ENCODE data around the gene B4GALNT2. TPM values are rescaled to one million over a fixed set of nuclear protein-coding genes. Genes with fewer than 3 reads are reported as not detected.
"Not testable (repeated sequence)": the region's sequence is repeated elsewhere in the genome, so short reads cannot be mapped to it uniquely, and the experiment has no call there.

The B4GALNT2 gene
- total RNA-seq, 1 experiment from 2014 or later: 0.05 TPM

DNA sequence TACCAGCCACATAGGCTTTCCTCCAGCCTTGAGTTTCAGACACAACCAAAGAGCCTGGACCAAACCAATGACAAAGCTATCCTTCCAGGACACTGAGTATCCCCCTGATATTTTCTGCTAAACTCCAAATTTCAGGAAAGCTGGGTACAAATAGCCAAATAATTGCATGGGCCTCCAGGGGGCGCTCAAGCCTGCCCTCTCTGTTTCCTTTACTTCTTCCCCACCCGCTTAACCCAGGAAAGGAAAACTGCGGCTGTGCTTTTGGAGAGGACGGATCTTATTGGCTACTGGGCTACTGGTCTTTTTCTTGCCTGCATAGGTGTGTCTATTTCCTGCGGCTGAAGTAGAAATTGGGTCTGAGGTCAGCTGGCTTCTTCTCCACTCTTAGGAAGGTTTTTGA, 47.7 kb downstream of the B4GALNT2 start:
- peak; percentile 68 for DNase-seq (ENCODE audit: unreplicated experiment)
- Mint-ChIP-seq H3K4me1 (ENCODE audit: insufficient read depth, unreplicated experiment) (no peaks in the 10 kb centered on the region), H3K27ac (ENCODE audit: low read depth, unreplicated experiment) (no peak overlapping the region), H3K27me3 (ENCODE audit: insufficient read depth, unreplicated experiment) (no peaks in the 10 kb centered on the region), H3K9me3 (ENCODE audit: unreplicated experiment) (peaks cover 21% of the 10 kb centered on the region), H3K4me3 (ENCODE audit: unreplicated experiment) (no peak overlapping the region), H3K36me3 (ENCODE audit: insufficient read depth, unreplicated experiment) (no peaks in the 10 kb centered on the region)
- intact Hi-C loops (cut with micrococcal nuclease): no loop called here
- POLR2A ChIA-PET: interaction anchor here (1.1 to 2.0 kb wide), 2 partner anchors 10 to 12 kb away, joined by 3 to 8 read pairs; no protein-coding TSS in a partner anchor
- CTCF ChIA-PET: interaction anchor here (0.7 to 1.6 kb wide), 4 partner anchors 10 to 272 kb away, joined by 3 to 7 read pairs (median 5); partner anchors contain the start of gene UBE2Z
- TF ChIP-seq, protein P1, sequence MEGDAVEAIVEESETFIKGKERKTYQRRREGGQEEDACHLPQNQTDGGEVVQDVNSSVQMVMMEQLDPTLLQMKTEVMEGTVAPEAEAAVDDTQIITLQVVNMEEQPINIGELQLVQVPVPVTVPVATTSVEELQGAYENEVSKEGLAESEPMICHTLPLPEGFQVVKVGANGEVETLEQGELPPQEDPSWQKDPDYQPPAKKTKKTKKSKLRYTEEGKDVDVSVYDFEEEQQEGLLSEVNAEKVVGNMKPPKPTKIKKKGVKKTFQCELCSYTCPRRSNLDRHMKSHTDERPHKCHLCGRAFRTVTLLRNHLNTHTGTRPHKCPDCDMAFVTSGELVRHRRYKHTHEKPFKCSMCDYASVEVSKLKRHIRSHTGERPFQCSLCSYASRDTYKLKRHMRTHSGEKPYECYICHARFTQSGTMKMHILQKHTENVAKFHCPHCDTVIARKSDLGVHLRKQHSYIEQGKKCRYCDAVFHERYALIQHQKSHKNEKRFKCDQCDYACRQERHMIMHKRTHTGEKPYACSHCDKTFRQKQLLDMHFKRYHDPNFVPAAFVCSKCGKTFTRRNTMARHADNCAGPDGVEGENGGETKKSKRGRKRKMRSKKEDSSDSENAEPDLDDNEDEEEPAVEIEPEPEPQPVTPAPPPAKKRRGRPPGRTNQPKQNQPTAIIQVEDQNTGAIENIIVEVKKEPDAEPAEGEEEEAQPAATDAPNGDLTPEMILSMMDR (IDR thresholded peaks at IDR 0.05; ENCODE audit: unreplicated experiment): peak; percentile 53
- BruUV-seq (replicated peaks): no TSS peak

DNA sequence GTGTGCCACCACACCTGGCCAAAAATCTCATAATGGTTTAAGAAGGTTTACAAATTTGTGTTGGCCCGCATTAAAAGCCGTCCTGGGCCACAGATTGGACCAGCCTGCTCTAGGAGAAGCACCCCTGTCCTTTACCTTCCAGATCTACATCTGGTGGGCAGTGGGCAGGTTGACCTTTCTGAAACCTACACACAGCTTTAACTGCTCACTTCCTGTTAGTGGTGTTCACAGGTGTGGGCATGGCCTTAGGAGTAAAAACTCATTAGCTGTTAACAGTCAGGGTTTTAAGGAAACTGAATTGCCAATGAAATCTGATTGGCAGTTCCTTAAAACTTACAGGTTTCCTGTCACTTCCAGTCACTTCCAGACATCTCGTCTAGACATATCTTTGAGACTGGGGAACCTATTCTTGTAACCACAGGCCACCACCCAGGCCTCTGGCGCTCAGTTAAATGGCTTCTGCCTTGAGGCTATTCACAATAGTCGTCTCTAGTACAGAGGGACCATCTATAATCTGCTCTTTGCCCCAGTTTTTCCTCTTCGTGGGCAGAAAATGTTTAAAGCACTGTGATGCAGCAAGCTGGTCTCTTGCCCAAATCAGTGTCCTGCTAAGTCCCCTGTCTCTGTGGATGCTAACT, 48.5 kb downstream of the B4GALNT2 start:
- no peak for DNase-seq (ENCODE audit: unreplicated experiment)
- Mint-ChIP-seq H3K27me3 (ENCODE audit: insufficient read depth, unreplicated experiment) (no peaks in the 10 kb centered on the region), H3K27ac (ENCODE audit: low read depth, unreplicated experiment) (no peak overlapping the region), H3K36me3 (ENCODE audit: insufficient read depth, unreplicated experiment) (no peaks in the 10 kb centered on the region), H3K4me3 (ENCODE audit: unreplicated experiment) (no peak overlapping the region), H3K9me3 (ENCODE audit: unreplicated experiment) (peaks cover 13% of the 10 kb centered on the region), H3K4me1 (ENCODE audit: insufficient read depth, unreplicated experiment) (no peaks in the 10 kb centered on the region)
- ChIA-PET POLR2A (interaction anchor here (1.4 to 2.0 kb wide), 2 partner anchors 9 to 11 kb away, joined by 3 to 8 read pairs; no protein-coding TSS in a partner anchor), CTCF (interaction anchor here (0.6 to 1.3 kb wide), 3 partner anchors 24 to 996 kb away, joined by 3 to 6 read pairs (median 3); no protein-coding TSS in a partner anchor)
- intact Hi-C loops (cut with micrococcal nuclease): no loop called here
- TF ChIP-seq, protein P1 (IDR thresholded peaks at IDR 0.05; ENCODE audit: unreplicated experiment): no peak
- no TSS peak for BruUV-seq (replicated peaks)

DNA sequence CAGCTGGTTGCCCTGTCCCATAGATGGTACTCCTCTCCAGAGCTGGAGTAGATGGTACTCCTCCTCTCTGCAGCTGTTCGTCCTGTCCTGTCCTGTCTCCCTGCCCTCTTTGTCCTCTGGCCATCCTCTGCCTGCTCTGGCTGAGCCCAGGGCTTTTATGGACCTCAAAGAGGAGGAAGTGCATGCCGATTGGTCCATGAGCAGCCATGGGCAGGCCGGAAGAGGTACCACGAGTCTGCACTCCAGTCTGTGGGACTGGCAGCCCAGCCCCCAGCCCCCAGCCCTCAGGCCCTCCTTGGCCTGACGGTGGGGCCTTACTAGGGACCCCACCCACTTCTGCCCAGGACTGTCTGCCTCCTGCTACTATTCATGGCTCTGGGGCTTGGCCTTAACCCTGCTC, 50.8 kb downstream of the B4GALNT2 start:
- no TSS peak for BruUV-seq (replicated peaks)
- Mint-ChIP-seq H3K9me3 (ENCODE audit: unreplicated experiment) (peaks cover 13% of the 10 kb centered on the region), H3K27me3 (ENCODE audit: insufficient read depth, unreplicated experiment) (no peaks in the 10 kb centered on the region), H3K4me3 (ENCODE audit: unreplicated experiment) (no peak overlapping the region), H3K36me3 (ENCODE audit: insufficient read depth, unreplicated experiment) (no peaks in the 10 kb centered on the region), H3K27ac (ENCODE audit: low read depth, unreplicated experiment) (no peak overlapping the region), H3K4me1 (ENCODE audit: insufficient read depth, unreplicated experiment) (no peaks in the 10 kb centered on the region)
- ChIA-PET CTCF (interaction anchor here (0.7 to 1.6 kb wide), 2 partner anchors 9 to 137 kb away, joined by 3 to 7 read pairs; no protein-coding TSS in a partner anchor), POLR2A (no interaction called here)
- intact Hi-C loops (cut with micrococcal nuclease): no loop called here
- TF ChIP-seq, protein P1 (IDR thresholded peaks at IDR 0.05; ENCODE audit: unreplicated experiment): no peak
- no peak for DNase-seq (ENCODE audit: unreplicated experiment)

DNA sequence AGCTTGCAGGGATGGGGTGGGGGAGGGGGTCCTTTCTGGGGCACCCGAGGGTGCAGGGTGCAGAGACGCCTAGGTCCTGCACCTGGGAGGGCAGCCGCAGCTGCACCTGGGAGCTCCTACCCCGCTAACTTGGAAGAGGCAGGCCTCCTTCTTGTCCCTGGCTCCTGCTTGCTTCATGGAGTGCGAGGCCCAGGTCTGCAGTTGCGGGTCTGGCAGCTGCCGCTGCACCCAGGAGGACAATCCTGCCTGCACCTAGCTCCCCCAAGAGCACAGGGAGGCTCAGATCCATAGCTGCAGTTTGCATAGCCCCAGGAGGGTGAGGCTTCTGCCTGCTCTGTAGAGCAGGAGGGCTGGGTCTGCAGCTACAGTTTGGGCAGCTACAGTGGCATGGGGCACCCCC, 51.2 kb downstream of the B4GALNT2 start:
- intact Hi-C loops (cut with micrococcal nuclease): no loop called here
- no peak overlapping the region for H3K4me3 Mint-ChIP-seq (ENCODE audit: unreplicated experiment)
- H3K27ac Mint-ChIP-seq (ENCODE audit: low read depth, unreplicated experiment): no peak overlapping the region
- H3K9me3 Mint-ChIP-seq (ENCODE audit: unreplicated experiment): peaks cover 13% of the 10 kb centered on the region
- H3K36me3 Mint-ChIP-seq (ENCODE audit: insufficient read depth, unreplicated experiment): no peaks in the 10 kb centered on the region
- POLR2A ChIA-PET: no interaction called here
- no peak for DNase-seq (ENCODE audit: unreplicated experiment)
- H3K27me3 Mint-ChIP-seq (ENCODE audit: insufficient read depth, unreplicated experiment): no peaks in the 10 kb centered on the region
- CTCF ChIA-PET: interaction anchor here (0.7 to 1.6 kb wide), 2 partner anchors 8 to 138 kb away, joined by 3 to 7 read pairs; no protein-coding TSS in a partner anchor
- TF ChIP-seq, protein P1 (IDR thresholded peaks at IDR 0.05; ENCODE audit: unreplicated experiment): no peak
- BruUV-seq (replicated peaks): no TSS peak
- no peaks in the 10 kb centered on the region for H3K4me1 Mint-ChIP-seq (ENCODE audit: insufficient read depth, unreplicated experiment)

DNA sequence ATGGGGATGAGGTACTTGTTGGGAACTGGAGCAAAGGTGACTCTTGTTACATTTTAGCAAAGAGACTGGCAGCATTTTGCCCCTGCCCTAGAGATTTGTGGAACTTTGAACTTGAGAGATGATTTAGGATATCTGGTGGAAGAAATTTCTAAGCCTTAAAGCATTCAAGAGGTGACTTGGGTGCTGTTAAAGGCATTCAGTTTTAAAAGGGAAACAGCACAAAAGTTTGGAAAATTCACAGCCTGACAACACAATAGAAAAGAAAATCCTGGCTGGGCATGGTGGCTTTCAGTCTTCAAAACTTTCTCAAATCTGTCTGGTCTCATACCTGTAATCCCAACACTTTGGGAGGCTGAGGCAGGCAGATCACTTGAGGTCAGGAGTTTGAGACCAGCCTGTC, 52.0 kb downstream of the B4GALNT2 start:
- DNase-seq (ENCODE audit: unreplicated experiment); H3K36me3 Mint-ChIP-seq (ENCODE audit: insufficient read depth, unreplicated experiment); H3K27me3 Mint-ChIP-seq (ENCODE audit: insufficient read depth, unreplicated experiment); H3K4me3 Mint-ChIP-seq (ENCODE audit: unreplicated experiment); H3K4me1 Mint-ChIP-seq (ENCODE audit: insufficient read depth, unreplicated experiment); H3K27ac Mint-ChIP-seq (ENCODE audit: low read depth, unreplicated experiment); BruUV-seq (replicated peaks); CTCF ChIA-PET; intact Hi-C loops (cut with micrococcal nuclease): not testable (repeated sequence)
- peaks cover 13% of the 10 kb centered on the region for H3K9me3 Mint-ChIP-seq (ENCODE audit: unreplicated experiment)
- POLR2A ChIA-PET: interaction anchor here (1.7 kb wide), 1 partner anchor 58 kb away, joined by 3 read pairs; no protein-coding TSS in a partner anchor

DNA sequence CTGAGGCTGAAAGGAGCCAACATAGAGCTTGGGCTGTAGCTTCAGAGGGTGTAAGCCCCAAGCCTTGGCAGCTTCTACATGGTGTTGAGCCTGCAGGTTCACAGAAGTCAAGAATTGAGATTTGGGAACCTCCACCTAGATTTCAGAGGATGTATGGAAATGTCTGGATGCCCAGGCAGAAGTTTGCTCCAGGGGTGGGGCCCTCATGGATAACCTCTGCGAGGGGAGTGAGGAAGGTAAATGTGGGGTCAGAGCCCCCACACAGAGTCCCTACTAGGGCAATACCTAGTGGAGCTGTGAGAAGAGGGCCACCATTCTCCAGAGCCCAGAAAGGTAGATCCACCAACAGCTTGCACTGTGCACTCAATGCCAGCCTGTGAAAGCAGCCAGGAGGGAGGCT, 52.8 kb downstream of the B4GALNT2 start:
- CTCF ChIA-PET: interaction anchor here (1.0 kb wide), 1 partner anchor 33 kb away, joined by 3 read pairs; no protein-coding TSS in a partner anchor
- H3K4me1 Mint-ChIP-seq (ENCODE audit: insufficient read depth, unreplicated experiment); BruUV-seq (replicated peaks): not testable (repeated sequence)

More for the DNA sequence above, 52.8 kb downstream of the B4GALNT2 start:
- H3K36me3 Mint-ChIP-seq (ENCODE audit: insufficient read depth, unreplicated experiment); H3K27me3 Mint-ChIP-seq (ENCODE audit: insufficient read depth, unreplicated experiment); intact Hi-C loops (cut with micrococcal nuclease); DNase-seq (ENCODE audit: unreplicated experiment); H3K4me3 Mint-ChIP-seq (ENCODE audit: unreplicated experiment); H3K27ac Mint-ChIP-seq (ENCODE audit: low read depth, unreplicated experiment): not testable (repeated sequence)
- peaks cover 13% of the 10 kb centered on the region for H3K9me3 Mint-ChIP-seq (ENCODE audit: unreplicated experiment)
- POLR2A ChIA-PET: interaction anchor here (1.7 kb wide), 1 partner anchor 59 kb away, joined by 3 read pairs; no protein-coding TSS in a partner anchor

Data from MCF 10A (cell line).